Testis (tissue), 3 donors: ENCODE results near the gene CLN3. TPM values are rescaled to one million over a fixed set of nuclear protein-coding genes. Genes with fewer than 3 reads are reported as not detected.
"Not testable (repeated sequence)": the region's sequence is repeated elsewhere in the genome, so short reads cannot be mapped to it uniquely, and the experiment has no call there.

Source experiments
- DNase-seq: peaks from one replicate; pipeline ENCODE4 v3.0.0-alpha.2; 2019
- H3K27ac ChIP-seq, 2 donors: fragments of 200-600 bp; sonication (generic); one replicate each; pipeline ENCODE4 v1.5.1; 2019
- H3K27me3 ChIP-seq: fragments of 200-600 bp; sonication (generic); one replicate; pipeline ENCODE4 v1.5.1; 2019
- H3K36me3 ChIP-seq: fragments of 200-600 bp; sonication (generic); one replicate; pipeline ENCODE4 v1.5.1; 2017; ENCODE audit warnings: low read depth; ENCODE audit errors: missing control alignments
- H3K4me1 ChIP-seq: fragments of 200-600 bp; sonication (generic); one replicate; pipeline ENCODE4 v1.5.1; 2019
- H3K4me3 ChIP-seq, 2 donors: fragments of 200-600 bp; sonication (generic); one replicate each; pipeline ENCODE4 v1.5.1; 2017 to 2019
- H3K9me3 ChIP-seq: fragments of 200-600 bp; sonication (generic); one replicate; pipeline ENCODE4 v1.5.1; 2017
- WGBS, 2 donors: methylation state at CpG; one replicate each; pipeline ENCODE4 v1.1.5; 2018; 5-methylcytosine and 5-hydroxymethylcytosine counted together
- intact Hi-C: fragments of 100-400 bp; cut with DNase I; formaldehyde crosslinking; loops from one replicate; pipeline ENCODE4 v1.15.1; 2023; ENCODE audit warnings: low total_unique reads
- polyA plus RNA-seq: library from polyadenylated mRNA; stranded (reverse); fragments of 350-450 nt; fragmentation: Illumina TruSeq; extraction: RNeasy Lipid Tissue Mini Kit (QIAGEN cat#74804); gene quantifications from one replicate; pipeline ENCODE4 v1.2.3, GENCODE V29; 2014; ENCODE audit warnings: low read depth, low replicate concordance; ENCODE audit not compliant: insufficient read depth
- total RNA-seq, 2 donors: library from RNA; depleted of rRNA; stranded (reverse); fragments of >200 nt; gene quantifications; one replicate each; pipeline ENCODE4 v1.2.3, GENCODE V29; 2016

CLN3 gene
- total and polyA plus RNA-seq, 3 donors from 2014 or later: 23.3 to 50.2 (median 25.4) TPM

DNA sequence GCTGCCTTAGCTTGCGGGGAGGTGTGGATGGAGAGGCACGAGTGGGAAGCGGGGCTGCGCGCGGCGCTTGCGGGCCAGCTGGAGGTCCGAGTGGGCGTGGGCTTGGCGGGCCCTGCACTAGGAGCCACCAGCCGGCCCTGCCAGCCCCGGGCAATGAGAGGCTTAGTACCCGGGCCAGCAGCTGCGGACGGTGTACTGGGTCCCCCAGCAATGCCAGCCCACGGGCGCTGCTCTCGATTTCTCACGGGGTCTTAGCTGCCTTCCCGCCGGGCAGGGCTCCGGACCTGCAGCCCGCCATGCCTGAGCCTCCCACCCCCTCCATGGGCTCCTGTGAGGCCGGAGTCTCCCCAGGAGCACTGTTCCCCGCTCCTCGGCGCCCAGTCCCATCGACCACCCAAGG, 56.5 kb downstream of the CLN3 start:
- H3K27ac ChIP-seq, H3K4me3 ChIP-seq, H3K9me3 ChIP-seq, H3K4me1 ChIP-seq, H3K36me3 ChIP-seq, DNase-seq, H3K27me3 ChIP-seq, intact Hi-C loops: not testable (repeated sequence)
- 92% methylated on average over 5 of the region's 29 CpGs; no CpG with 5 or more reads in 1 of the 2 donors for WGBS, 2 donors

Other genes with a start within 250 kb of the CLN3 start
- gene SBK1, start 199.5 kb downstream of the CLN3 start, total RNA-seq: 1 to 10 TPM; 4.6 to 8.1 TPM
- 4.1 TPM for gene SBK1, start 199.5 kb downstream of the CLN3 start, polyA plus RNA-seq
- gene NPIPB6, start 128.6 kb downstream of the CLN3 start, total RNA-seq: 10 to 100 TPM; 16.7 to 36.3 TPM
- gene NPIPB6, start 128.6 kb downstream of the CLN3 start, polyA plus RNA-seq: 47.5 TPM
- 100 to 1,000 TPM; 279 to 324 TPM for gene EIF3CL, start 88.2 kb downstream of the CLN3 start, total RNA-seq
- 59.6 TPM for gene EIF3CL, start 88.2 kb downstream of the CLN3 start, polyA plus RNA-seq
- gene NPIPB7, start 19.7 kb downstream of the CLN3 start, total RNA-seq: 10 to 100 TPM in 1 of 2 donors, 1 to 10 TPM in 1; 2.0 to 10.5 TPM
- 25.3 TPM for gene NPIPB7, start 19.7 kb downstream of the CLN3 start, polyA plus RNA-seq
- 1 to 10 TPM; 2.1 to 3.1 TPM for gene APOBR, start 2.6 kb upstream of the CLN3 start, total RNA-seq
- 2.9 TPM for gene APOBR, start 2.6 kb upstream of the CLN3 start, polyA plus RNA-seq
- 1 to 10 TPM in 1 of 2 donors, not detected in 1; 1.8 TPM for gene IL27, start 14.8 kb upstream of the CLN3 start, total RNA-seq
- 1.1 TPM for gene IL27, start 14.8 kb upstream of the CLN3 start, polyA plus RNA-seq
- 10 to 100 TPM; 38.0 to 46.6 TPM for gene NUPR1, start 46.9 kb upstream of the CLN3 start, total RNA-seq
- gene NUPR1, start 46.9 kb upstream of the CLN3 start, polyA plus RNA-seq: 159 TPM
- gene SGF29, start 61.8 kb upstream of the CLN3 start, total RNA-seq: 10 to 100 TPM; 82.3 to 94.5 TPM
- 76.7 TPM for gene SGF29, start 61.8 kb upstream of the CLN3 start, polyA plus RNA-seq
- 1 to 10 TPM; 1.1 to 2.5 TPM for gene SULT1A2, start 105.0 kb upstream of the CLN3 start, total RNA-seq
- 0.96 TPM for gene SULT1A2, start 105.0 kb upstream of the CLN3 start, polyA plus RNA-seq
- 10 to 100 TPM; 34.9 to 42.6 TPM for gene SULT1A1, start 118.0 kb upstream of the CLN3 start, total RNA-seq
- 50.9 TPM for gene SULT1A1, start 118.0 kb upstream of the CLN3 start, polyA plus RNA-seq
- gene NPIPB8, start 146.0 kb upstream of the CLN3 start, total RNA-seq: 10 to 100 TPM in 1 of 2 donors, 1 to 10 TPM in 1; 5.8 to 11.5 TPM
- 13.5 TPM for gene NPIPB8, start 146.0 kb upstream of the CLN3 start, polyA plus RNA-seq
- gene EIF3C, start 219.4 kb upstream of the CLN3 start, total RNA-seq: 100 to 1,000 TPM; 497 to 515 TPM
- 358 TPM for gene EIF3C, start 219.4 kb upstream of the CLN3 start, polyA plus RNA-seq